ENCODE results near the gene TMEM185B.

TMEM185B gene

GRCh38 chr2:120256651-120257000 is 33.4 kb upstream of the TMEM185B start:
- no peak for TF ChIP-seq TAF1 (IDR thresholded peaks at IDR 0.05; ENCODE audit: low read depth)
- no peak for TF ChIP-seq REST (IDR thresholded peaks at IDR 0.05; ENCODE audit: low read depth)
- no peak for TF ChIP-seq EP300 (IDR thresholded peaks at IDR 0.05; ENCODE audit: borderline replicate concordance)
- TF ChIP-seq FOXM1 (IDR thresholded peaks at IDR 0.05; ENCODE audit: borderline replicate concordance, low read depth): no peak
- no peak for TF ChIP-seq EGR1 (IDR thresholded peaks at IDR 0.05)
- TF ChIP-seq ZBTB7A (IDR thresholded peaks at IDR 0.05; ENCODE audit: low read depth): no peak
- TF ChIP-seq, protein P1, sequence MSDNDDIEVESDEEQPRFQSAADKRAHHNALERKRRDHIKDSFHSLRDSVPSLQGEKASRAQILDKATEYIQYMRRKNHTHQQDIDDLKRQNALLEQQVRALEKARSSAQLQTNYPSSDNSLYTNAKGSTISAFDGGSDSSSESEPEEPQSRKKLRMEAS (IDR thresholded peaks at IDR 0.05): no peak
- no peak for TF ChIP-seq CREB1 (IDR thresholded peaks at IDR 0.05; ENCODE audit: low read depth)
- TF ChIP-seq RAD21 (IDR thresholded peaks at IDR 0.05; ENCODE audit: low read depth): no peak
- TF ChIP-seq TCF12 (IDR thresholded peaks at IDR 0.05; ENCODE audit: low read depth): no peak
- no peak for TF ChIP-seq TEAD4 (IDR thresholded peaks at IDR 0.05)
- no peak for TF ChIP-seq NFIC (IDR thresholded peaks at IDR 0.05)

DNA sequence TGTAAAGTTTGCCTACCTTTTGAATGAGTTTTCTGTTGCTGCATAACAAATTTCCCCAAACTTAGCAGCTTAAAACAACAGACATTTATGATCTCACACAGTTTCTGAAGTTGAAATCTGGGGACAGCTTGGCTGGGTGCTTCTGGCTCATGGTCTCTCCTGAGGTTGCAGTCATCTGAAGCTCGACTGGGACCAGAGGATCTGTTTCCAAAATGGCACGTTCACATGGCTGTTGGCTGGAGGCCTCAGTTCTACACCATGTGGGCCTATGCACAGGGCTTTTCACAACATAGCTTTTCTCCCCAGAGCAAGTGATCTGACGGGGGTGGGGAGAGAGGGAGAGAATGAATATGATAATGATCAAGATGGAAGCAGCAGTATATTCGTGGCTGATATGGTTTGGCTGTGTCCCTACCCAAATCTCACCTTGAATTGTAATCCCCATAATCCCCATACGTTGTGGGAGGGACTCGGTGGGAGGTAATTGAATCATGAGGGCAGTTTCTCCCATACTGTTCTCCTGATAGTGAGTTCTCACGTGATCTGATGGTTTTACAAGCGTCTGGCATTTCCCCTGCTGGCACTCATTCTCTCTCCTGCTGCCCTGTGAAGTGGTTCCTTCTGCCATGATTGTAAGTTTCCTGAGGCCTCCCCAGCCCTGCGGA is 32.9 kb upstream of the TMEM185B start:
- no peak for TF ChIP-seq USF1 (IDR thresholded peaks at IDR 0.05)

- TF ChIP-seq TAF1 (IDR thresholded peaks at IDR 0.05; ENCODE audit: low read depth) (no peak), FOXM1 (IDR thresholded peaks at IDR 0.05; ENCODE audit: borderline replicate concordance, low read depth) (no peak), EP300 (IDR thresholded peaks at IDR 0.05; ENCODE audit: borderline replicate concordance) (no peak), USF1 (IDR thresholded peaks at IDR 0.05) (no peak), CREB1 (IDR thresholded peaks at IDR 0.05; ENCODE audit: low read depth) (no peak), REST (IDR thresholded peaks at IDR 0.05; ENCODE audit: low read depth) (no peak), TCF12 (IDR thresholded peaks at IDR 0.05; ENCODE audit: low read depth) (no peak), YY1 (IDR thresholded peaks at IDR 0.05; ENCODE audit: low read depth) (no peak), RAD21 (IDR thresholded peaks at IDR 0.05; ENCODE audit: low read depth) (no peak), EGR1 (IDR thresholded peaks at IDR 0.05) (no peak), NFIC (IDR thresholded peaks at IDR 0.05) (no peak), ZBTB7A (IDR thresholded peaks at IDR 0.05; ENCODE audit: low read depth) (no peak), CEBPB (IDR thresholded peaks at IDR 0.05) (no peak), TEAD4 (IDR thresholded peaks at IDR 0.05) (no peak)
- TF ChIP-seq, protein P1 (IDR thresholded peaks at IDR 0.05): no peak
Measured at GRCh38 chr2:120255071-120255470, 31.9 kb upstream of the TMEM185B start.

DNA sequence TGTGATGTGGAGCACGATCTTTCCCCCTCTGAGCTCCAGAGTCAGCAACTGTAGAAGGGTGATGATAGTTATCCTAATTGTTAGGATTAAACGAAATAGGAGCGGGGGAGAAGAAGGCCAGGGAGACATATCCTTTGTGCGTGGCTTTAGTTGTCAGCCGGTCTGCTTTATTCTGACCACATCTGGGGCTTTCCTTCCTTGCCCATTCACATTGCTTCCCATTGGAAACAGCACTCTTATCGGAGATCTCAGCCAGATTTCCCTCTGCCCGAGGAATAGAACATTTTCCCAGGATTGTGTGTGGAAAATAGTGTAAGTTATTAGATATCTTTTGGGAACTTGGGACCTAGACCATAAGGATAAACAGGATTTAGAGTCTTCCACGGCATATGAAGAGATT is 31.0 kb upstream of the TMEM185B start:
- TF ChIP-seq TEAD4 (IDR thresholded peaks at IDR 0.05) (no peak), EGR1 (IDR thresholded peaks at IDR 0.05) (no peak), CEBPB (IDR thresholded peaks at IDR 0.05) (no peak), ZBTB7A (IDR thresholded peaks at IDR 0.05; ENCODE audit: low read depth) (no peak), YY1 (IDR thresholded peaks at IDR 0.05; ENCODE audit: low read depth) (no peak), TAF1 (IDR thresholded peaks at IDR 0.05; ENCODE audit: low read depth) (no peak)
- TF ChIP-seq, protein P1 (IDR thresholded peaks at IDR 0.05): no peak

GRCh38 chr2:120253021-120253882 is 30.1 kb upstream of the TMEM185B start:
- TF ChIP-seq FOXM1 (IDR thresholded peaks at IDR 0.05; ENCODE audit: borderline replicate concordance, low read depth): no peak
- TF ChIP-seq EP300 (IDR thresholded peaks at IDR 0.05; ENCODE audit: borderline replicate concordance): no peak
- peak; percentile 45; the same call in 1 of the 2 replicates for TF ChIP-seq TAF1 (IDR thresholded peaks at IDR 0.05; ENCODE audit: low read depth)
- TF ChIP-seq RAD21 (IDR thresholded peaks at IDR 0.05; ENCODE audit: low read depth): peak; percentile 30

All from Ishikawa (cell line).